Measurements from ENCODE around the gene VSIR. TPM values are rescaled to one million over a fixed set of nuclear protein-coding genes. Genes with fewer than 3 reads are reported as not detected.

VSIR gene
- total and polyA plus RNA-seq, 9 of the 15 experiments (the other 6 are each of a cell fraction or from before 2014, with no cell fraction given), result 0.14 to 20.5 (median 9.3) TPM

DNA sequence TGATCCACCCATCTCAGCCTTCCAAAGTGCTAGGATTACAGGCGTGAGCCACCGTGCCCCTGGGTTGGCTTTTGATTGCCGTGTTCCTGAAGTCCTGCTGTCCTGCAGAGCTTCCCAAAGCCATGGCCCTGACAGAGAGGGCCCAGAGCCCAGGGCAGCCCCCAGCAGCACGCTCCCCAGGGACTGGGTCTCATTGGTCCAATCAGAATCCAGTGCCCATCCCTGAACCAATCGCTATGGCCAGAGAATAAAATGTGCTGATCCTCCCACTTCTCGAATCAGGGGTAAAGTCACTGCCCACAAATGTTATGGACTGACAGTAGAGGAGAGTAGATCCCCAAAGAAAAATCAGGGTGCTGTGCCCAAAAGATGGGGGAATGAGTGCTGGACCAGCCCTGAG lies 48.8 kb downstream of the VSIR start:
- Histone ChIP-seq H3K4me3 (no peak overlapping the region), H3K4me1 (replicated peaks in 1 of 2; ENCODE audit: control insufficient read depth in 2 of 2, insufficient read depth in 2 of 2, low read length in 2 of 2) (peaks cover 31 to 48% of the 10 kb centered on the region in 2 experiments), H3K27ac (ENCODE audit: extremely low read depth, low read depth, low read length) (no peak overlapping the region), H3K9me1 (ENCODE audit: control insufficient read depth, insufficient read depth, low read length) (no peaks in the 10 kb centered on the region), H2AFZ (ENCODE audit: low read depth, low read length) (no peak overlapping the region), H3K79me2 (ENCODE audit: control insufficient read depth, insufficient read depth, low read length) (no peaks in the 10 kb centered on the region), H3K9ac (ENCODE audit: insufficient read depth in 1 of 2, low read depth in 2 of 2, low read length in 2 of 2) (no peak overlapping the region), H3K36me3 (ENCODE audit: control insufficient read depth, insufficient read depth, low read length) (no peaks in the 10 kb centered on the region), H3K9me3 (replicated peaks; ENCODE audit: control insufficient read depth, insufficient read depth, low read depth, low read length) (no peaks in the 10 kb centered on the region), H3K4me2 (ENCODE audit: insufficient read depth, low read length) (no peak overlapping the region), H4K20me1 (replicated peaks; ENCODE audit: control insufficient read depth, insufficient read depth, low read length) (no peaks in the 10 kb centered on the region), H3K27me3 (ENCODE audit: control insufficient read depth in 2 of 2, insufficient read depth in 2 of 2, low read length in 2 of 2) (no peaks in the 10 kb centered on the region)
- no peak for ATAC-seq
- no TSS peak for BruUV-seq (replicated peaks)
- POLR2A ChIA-PET, result interaction anchor here (0.8 to 1.4 kb wide), 3 partner anchors 18 to 157 kb away, joined by 3 read pairs; no protein-coding TSS in a partner anchor
- in situ Hi-C loops (cut with MboI), result no loop called here
- no peak for FAIRE-seq
- no peak for DNase-seq (ENCODE audit: extremely low read depth in 1 of 4, low spot score in 3 of 4)
- WGBS (ENCODE audit: insufficient coverage, low coverage, missing lambda C conversion rate), result 70% methylated on average over 6 of the region's 6 CpGs
- no peak for TF ChIP-seq CREB5 (CRISPR knock-in tag; IDR thresholded peaks at IDR 0.05)
- no peak for TF ChIP-seq HNRNPK (IDR thresholded peaks at IDR 0.05; ENCODE audit: low read depth, low read length, poor library complexity, severe bottlenecking)
- no peak for TF ChIP-seq ZBTB34 (CRISPR knock-in tag; IDR thresholded peaks at IDR 0.05)
- no peak for TF ChIP-seq SPI1 (IDR thresholded peaks at IDR 0.05; ENCODE audit: borderline replicate concordance, low read depth, low read length)
- TF ChIP-seq NFYB (IDR thresholded peaks at IDR 0.05; ENCODE audit: extremely low read depth, insufficient read length), result peak; percentile 66
- TF ChIP-seq, protein P1, sequence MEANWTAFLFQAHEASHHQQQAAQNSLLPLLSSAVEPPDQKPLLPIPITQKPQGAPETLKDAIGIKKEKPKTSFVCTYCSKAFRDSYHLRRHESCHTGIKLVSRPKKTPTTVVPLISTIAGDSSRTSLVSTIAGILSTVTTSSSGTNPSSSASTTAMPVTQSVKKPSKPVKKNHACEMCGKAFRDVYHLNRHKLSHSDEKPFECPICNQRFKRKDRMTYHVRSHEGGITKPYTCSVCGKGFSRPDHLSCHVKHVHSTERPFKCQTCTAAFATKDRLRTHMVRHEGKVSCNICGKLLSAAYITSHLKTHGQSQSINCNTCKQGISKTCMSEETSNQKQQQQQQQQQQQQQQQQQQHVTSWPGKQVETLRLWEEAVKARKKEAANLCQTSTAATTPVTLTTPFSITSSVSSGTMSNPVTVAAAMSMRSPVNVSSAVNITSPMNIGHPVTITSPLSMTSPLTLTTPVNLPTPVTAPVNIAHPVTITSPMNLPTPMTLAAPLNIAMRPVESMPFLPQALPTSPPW (CRISPR knock-in tag; IDR thresholded peaks at IDR 0.05), result no peak
- no peak for TF ChIP-seq ZNF316 (IDR thresholded peaks at IDR 0.05)
- TF ChIP-seq ZNF586 (CRISPR knock-in tag; conservative IDR thresholded peaks at IDR 0.05), result no peak
- TF ChIP-seq, protein P2, sequence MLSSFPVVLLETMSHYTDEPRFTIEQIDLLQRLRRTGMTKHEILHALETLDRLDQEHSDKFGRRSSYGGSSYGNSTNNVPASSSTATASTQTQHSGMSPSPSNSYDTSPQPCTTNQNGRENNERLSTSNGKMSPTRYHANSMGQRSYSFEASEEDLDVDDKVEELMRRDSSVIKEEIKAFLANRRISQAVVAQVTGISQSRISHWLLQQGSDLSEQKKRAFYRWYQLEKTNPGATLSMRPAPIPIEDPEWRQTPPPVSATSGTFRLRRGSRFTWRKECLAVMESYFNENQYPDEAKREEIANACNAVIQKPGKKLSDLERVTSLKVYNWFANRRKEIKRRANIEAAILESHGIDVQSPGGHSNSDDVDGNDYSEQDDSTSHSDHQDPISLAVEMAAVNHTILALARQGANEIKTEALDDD (IDR thresholded peaks at IDR 0.05), result no peak
- CTCF ChIA-PET (ENCODE audit: low intra/inter-chr PET ratio), result interaction anchor here (0.9 kb wide), 1 partner anchor 172 kb away, joined by 3 read pairs; no protein-coding TSS in a partner anchor
- intact Hi-C loops (cut with micrococcal nuclease), result no loop called here
